DMS114 treated with DMSO at 0.1 percent for 48 hours (cell line): ENCODE measurements around the gene SPANXA2.
"Not testable (repeated sequence)": the region's sequence is repeated elsewhere in the genome, so short reads cannot be mapped to it uniquely, and the experiment has no call there.

Source experiments
- DNase-seq: peaks from one replicate; lab custom pipeline; 2025; ENCODE audit not compliant: unreplicated experiment; lab: John Stamatoyannopoulos, UW

Gene SPANXA2, protein sequence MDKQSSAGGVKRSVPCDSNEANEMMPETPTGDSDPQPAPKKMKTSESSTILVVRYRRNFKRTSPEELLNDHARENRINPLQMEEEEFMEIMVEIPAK

DNA sequence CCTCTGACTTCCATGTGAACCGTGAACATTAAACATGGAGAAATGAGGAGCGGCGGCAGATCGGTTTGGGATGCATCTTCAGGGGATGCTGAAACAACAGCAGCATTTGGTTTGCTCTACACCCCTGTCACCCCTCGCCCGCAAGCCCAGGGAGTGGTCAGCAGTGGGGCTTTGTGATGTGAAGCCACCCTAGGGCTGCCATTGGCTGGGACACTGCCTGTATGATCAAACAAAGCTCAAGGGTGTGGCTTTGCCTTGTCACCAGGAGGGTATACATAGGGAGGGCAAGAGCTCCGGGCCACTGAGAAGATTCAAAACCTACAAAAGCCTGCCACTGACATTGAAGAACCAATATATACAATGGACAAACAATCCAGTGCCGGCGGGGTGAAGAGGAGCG, at the start of gene SPANXA2:
SPANXA2 (plus strand) TSS at position 301 of the 400 bp plus-strand sequence; CDS start at position 361, 60 bp downstream.
- not testable (repeated sequence) for DNase-seq

DNA sequence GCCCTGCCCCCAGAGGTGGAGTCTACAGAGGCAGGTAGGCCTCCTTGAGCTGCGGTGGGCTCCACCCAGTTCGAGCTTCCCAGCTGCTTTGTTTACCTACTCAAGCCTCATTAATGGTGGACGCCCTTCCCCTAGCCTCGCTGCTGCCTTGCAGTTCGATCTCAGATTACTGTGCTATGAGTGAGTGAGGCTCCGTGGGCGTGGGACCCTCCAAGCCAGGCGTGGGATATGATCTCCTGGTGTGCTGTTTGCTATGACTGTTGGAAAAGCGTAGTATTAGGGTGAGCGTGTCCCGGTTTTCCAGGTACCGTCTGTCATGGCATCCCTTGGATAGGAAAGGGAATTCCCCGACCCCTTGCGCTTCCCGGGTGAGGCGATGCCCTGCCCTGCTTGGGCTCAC, 47.0 kb upstream of the SPANXA2 start:
- DNase-seq: not testable (repeated sequence)

DNA sequence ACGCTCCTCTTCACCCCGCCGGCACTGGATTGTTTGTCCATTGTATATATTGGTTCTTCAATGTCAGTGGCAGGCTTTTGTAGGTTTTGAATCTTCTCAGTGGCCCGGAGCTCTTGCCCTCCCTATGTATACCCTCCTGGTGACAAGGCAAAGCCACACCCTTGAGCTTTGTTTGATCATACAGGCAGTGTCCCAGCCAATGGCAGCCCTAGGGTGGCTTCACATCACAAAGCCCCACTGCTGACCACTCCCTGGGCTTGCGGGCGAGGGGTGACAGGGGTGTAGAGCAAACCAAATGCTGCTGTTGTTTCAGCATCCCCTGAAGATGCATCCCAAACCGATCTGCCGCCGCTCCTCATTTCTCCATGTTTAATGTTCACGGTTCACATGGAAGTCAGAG, 4.9 kb upstream of the SPANXA2 start, which contains the start of gene SPANXA1:
SPANXA1 (minus strand) TSS at position 101 of the 400 bp plus-strand sequence; CDS start at position 41, 60 bp downstream.
- DNase-seq: not testable (repeated sequence)

DNA sequence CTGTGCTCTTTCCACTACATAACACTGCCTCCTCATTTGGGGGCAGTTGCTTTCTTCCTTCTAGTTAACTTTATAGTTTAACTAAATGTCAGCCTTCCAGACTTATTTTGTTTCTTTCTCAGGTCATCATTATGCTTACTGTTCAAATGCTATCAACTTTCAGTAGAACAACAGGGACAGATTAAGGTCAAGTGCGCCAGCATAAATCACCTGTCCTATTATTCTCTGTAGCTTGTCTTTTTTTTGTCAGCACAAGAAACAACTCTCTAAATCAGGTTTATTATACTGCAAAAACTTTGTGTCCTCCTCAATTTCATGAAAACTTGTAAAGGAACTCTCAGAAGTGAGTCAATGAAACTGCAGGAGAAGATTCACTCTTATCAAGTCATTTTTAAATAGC, 19.6 kb downstream of the SPANXA2 start:
- DNase-seq: no peak

DNA sequence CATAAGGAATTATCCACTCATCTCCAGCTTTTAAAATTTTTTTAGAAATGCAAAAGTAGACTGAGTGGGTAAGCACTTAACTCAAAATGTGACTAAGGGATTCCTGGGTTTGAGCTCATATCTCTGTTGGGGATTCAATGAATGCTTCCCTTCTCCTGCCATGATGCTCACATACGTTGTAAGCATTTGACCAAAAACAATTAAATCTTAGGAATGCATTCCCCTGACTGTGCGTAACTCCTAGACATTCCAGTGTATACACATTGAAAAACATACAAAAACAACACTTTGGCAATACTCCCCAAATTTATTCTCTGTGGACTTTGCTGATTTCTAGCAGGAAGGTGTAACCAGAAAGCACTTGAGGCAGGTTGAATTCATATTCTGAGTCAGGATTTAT, 29.8 kb downstream of the SPANXA2 start:
- no peak for DNase-seq

GRCh38 chrX:141632124-141632523, 42.6 kb downstream of the SPANXA2 start:
- no peak for DNase-seq

DNA sequence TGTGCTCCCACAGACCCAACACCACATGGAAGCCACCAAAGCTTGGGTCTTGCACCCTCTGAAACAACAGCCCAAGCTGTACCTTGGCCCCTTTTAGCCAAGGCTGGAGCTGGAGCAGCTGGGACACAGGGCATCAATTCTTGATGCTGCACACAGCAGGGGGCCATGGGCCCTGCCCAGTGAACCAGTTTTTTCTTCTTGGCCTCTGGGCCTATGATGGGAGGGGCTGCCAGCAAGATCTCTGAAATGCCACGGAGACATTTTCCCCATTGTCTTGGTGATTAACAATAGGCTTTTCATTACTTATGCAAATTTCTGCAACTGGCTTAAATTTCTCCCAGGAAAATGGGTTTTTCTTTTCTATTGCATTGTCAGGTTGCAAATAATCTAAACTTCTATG, 49.0 kb downstream of the SPANXA2 start:
- no peak for DNase-seq
